GM21423 (cell line): ENCODE results near the gene NPAS3.

Source experiments
- ATAC-seq: cut with Tn5 transposase; IDR thresholded peaks from one replicate; pipeline ENCODE4 v1.9.1; 2021; ENCODE audit warnings: mild to moderate bottlenecking, moderate library complexity; ENCODE audit not compliant: unreplicated experiment

NPAS3 gene

DNA sequence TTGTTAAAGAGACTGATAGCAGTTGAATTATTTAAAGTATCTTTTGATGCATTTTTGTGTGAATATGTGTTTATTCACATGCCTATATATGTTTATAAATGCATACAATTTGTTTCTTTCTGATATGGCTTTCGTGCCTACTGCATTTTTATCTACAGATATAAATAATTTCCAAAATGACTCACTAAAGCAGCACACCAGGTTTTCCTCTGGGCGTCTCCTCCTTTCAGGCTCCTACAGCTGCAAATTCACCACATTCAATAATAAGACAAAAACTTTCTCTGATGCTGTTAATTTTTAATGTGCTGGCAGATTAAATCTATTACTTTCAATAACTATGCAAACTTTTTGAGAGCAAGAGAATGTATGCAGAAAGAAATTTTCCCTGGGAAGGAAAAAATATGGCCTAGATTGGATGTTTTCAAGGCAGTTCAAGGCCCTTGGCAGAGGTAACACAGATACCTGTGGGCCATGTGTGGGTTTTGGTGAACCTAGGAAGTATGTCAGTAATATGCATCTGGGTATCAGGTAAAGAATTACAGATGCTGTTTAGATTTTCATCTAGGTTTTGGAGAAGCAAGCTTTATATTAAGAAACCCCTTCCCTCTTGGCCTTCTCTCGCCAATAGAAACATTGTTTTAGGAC is 630.4 kb downstream of the NPAS3 start:
- no peak for ATAC-seq

DNA sequence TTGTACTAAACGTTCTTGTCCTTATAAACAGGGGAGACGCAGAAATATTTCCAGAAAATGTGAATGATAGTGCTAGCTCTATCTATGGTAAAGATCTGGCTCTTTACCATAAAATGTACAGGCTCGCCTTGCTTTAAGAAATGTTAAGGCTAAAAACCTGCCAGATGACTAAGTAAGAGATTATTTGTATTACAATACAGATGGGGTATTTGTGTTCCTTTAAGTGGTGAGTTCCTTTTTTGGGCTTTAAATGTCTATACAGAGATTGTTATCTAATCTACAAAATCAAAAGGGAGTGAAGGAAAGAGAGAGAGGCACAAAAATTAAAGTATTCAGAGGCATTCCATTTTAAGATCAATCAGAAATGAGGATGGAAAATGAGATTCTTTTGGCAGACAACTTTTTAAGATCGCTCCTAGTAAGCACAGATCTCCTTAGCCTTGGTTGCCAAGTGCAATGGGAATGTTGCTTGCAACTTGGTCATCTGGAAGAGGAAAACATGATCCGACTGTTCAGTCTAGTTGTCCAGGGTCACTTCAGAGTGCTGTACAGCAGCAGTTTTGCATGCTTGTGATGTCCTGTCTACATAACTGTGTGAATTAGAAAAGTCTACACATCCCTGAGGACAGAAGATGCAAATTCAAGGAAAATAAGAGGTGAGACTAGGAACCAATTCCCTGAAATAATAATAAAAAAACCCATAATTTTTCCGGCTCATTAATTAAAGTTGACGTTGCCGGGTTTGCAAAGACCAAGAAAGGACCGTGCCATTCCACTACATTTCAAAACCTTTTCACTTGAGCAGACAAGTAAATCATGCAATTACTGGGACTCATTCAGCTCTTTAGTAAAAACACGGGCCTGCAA is 631.4 kb downstream of the NPAS3 start:
- no peak for ATAC-seq

DNA sequence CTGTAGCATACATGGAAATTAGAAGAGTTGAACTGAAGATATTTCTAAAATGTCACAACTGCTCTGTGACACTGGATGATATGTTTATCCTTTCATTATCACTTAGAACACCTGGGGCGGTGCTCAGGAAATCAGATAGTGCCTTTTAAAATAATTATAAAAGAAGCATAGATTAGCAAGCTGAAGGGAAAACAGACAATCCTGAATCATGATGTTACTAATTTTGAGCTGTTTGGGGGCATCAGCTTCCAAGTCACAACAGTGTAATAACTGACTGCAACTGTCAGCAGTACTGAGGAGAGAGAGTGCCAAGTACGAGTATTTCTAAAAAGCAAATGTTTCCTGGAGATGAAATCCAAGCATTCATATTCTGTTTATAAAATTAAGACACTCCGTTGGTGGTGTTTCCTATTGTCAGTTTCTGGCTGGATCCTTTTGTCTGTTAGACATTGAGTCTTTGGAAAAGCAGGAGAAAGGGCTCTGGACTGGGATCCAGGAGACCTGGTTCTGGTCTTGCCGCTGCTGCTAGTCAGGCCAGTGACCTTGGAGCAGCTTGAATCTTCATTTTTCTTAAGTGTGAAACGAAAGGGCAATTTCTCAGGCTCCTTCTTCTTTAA is 632.1 kb downstream of the NPAS3 start:
- no peak for ATAC-seq

DNA sequence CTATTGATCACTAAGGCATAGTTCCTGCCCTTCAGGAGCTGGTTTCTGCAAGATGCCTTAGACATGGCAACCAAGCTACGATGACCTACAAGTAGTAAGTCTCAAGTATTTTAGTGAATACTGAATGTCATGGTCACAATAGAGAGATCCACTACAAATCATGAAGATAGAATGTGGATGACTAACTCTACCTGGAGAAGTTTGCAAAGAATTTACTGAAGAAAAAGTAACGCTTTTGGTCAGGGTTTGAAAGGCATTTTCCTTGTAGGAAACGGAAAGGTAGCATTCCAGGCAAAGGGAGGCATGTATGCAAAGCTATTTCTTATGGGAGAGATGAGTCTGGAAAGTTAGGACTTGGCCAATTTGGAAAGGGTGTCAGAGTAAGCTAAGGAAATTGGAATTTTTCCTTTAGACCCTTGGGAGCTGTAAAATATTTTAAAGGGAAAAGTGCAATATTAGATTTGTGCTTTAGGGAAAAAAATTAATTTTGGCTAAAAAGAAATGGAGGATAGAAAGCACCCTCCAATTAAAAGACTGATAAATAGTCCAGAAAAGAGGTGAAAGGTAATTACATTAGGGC is 634.7 kb downstream of the NPAS3 start:
- no peak for ATAC-seq

DNA sequence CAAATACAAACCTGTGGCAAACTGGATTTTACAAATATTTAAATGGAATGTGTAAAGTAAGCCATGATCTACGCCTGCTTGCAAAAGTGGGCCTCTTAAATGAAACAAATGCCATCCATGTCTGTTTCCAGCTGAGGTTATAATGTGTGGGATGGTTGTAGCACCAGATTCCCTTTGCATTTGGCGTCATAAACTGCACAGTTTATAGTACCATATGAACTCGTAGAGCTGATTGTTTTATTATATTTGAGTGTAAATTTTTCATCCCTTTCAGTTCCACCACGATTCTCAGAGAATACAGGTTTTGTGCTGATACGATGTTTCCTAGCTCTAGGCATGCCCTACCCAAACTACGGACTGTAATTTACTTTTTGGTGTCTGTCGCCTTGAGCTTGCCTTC is 637.3 kb downstream of the NPAS3 start:
- ATAC-seq = no peak

DNA sequence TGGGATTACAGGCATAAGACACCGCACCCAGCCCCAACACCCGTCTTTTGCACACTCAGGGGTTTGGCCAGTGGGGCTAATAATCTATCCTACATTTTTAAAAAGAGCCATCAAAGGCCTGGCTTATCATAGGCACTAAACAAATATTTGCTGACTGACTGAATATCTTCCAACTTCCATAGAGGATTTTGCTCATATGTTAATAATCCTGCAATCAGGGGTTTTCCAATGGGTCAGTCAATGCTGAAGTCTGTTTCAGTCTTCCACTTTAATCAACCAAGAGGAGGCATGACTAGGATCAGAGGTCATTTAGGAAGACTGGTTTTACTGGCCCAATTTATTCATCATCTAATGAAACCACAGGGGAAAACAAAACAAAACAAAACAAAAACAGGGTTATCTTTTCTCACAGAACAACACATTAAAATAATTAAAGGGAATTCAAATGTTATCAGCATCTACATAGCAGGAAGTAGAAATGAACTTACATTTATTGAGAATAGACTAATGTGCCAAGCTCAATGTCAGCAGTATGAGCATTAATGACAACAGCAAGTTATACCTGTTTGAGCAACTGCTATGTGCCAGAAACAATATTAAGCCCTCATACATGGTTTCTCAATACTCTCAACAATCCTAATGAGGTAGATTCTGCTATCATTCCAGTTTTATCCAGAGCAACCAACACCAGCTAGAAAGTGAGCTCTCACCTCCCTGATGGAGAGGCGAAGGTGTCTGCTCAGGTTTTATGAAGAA is 640.0 kb downstream of the NPAS3 start:
- no peak for ATAC-seq

DNA sequence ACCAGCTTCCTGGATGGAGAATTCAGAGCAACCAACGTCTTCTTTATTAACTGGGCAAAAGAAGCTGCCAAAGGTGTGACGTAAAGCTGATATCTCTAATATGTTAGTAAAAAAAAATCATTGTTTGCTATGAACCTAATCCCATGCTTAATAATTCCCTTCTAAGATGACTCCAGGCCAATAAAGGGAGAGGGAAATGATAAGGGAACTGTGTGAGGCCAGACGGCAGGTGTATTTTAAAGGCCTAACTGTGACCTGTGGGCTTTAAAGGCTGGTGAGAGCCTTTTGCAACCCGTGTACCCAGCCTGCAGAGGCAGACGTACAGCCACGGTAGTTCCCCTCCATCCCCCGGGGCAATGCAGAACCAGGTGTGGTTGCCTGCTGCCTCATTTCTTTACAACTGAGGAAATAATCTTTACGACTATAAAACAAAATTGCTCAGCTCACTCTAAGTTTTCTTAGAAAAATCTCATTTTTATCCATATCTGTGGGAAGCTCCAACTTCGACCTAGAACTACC is 641.6 kb downstream of the NPAS3 start:
- no peak for ATAC-seq

DNA sequence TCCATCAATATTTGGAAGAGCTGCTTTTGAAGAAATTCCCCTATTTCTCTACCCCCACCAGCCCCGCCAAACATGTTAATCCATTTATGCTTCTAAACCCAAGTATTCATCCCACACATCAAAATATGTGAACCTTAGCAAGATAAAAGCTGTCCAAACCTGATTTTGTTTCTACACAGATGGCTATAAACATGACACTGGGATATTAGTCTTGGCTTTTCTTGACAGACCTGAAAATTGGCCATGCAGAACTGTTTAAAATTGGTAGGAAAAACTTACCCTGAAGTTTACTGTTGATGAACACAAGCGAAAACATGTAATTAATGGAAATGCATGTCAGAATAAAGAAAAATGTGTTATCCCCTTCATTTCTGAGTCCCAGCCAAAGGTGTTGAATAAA is 642.2 kb downstream of the NPAS3 start:
- ATAC-seq = no peak

DNA sequence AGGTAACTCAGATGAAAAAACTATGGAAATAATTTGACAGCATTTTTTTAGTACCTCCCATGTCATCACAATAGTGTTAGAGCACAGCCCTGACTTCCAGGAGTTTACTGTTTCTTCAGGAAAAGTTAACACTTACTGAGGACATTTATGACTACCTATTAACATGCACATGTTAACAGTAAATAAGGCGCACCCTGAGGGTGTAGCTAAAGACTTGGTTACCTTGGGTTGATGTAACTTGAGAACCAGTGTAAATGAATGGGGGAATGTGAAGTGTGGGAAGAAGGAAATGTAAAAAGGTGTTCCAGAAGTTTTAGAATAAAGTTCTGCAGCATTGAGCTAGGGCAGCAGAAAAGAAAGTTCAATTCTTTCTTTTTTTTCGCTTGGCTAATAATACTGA is 646.0 kb downstream of the NPAS3 start:
- no peak for ATAC-seq

DNA sequence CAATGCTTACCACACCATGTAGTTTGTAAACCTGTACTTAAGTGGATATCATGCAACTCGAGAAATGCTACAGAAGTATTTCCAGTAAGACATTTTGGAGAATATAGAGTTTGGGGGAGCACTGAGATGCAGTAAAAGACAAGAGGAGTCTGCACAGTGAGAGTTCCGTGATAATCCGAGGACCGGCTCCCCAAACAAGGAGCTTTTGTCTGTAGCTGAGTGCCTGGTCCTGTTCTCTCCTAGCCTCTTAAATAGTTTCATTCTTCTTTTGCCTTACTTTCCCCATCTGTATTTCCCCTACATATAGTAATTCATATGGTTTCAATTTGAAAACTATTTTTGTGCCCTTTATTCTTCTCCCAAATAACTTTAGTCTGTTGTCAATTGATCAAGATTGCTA is 648.1 kb downstream of the NPAS3 start:
- no peak for ATAC-seq

DNA sequence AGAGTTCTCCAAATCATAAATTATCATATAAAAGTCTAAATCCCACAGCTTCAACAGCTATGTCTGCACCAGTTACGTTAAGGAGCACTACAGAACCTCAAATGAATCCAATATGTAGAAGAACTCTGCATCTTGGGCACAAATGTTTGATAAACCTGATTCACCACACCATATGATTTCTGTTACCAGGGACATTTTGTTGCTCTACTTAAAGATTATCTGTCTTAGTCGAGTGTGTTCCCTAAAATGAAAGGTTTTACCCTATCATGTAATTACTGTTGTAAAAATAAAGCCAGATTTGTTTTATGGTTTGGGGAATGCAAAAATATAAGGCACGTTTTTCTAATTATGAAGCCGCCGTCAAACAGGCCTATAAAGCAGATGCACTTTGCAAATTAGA is 649.1 kb downstream of the NPAS3 start:
- no peak for ATAC-seq

DNA sequence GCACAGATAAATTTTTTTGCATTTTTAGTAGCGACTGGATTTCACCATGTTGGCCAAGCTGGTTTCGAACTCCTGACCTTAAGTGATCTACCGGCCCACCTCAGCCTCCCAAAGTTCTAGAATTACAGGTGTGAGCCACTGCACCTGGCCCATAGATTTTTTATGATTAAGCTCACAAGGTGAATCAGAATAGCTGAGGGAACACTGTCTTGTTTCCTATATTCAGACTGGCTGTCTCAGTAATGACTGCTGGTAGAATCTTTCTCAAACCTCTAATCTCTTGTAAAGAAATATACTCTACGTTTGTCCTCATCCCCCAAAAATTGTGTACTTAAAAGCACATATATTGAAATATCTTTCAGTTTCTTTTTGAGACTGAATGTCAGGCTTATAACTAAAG is 650.1 kb downstream of the NPAS3 start:
- ATAC-seq = no peak

DNA sequence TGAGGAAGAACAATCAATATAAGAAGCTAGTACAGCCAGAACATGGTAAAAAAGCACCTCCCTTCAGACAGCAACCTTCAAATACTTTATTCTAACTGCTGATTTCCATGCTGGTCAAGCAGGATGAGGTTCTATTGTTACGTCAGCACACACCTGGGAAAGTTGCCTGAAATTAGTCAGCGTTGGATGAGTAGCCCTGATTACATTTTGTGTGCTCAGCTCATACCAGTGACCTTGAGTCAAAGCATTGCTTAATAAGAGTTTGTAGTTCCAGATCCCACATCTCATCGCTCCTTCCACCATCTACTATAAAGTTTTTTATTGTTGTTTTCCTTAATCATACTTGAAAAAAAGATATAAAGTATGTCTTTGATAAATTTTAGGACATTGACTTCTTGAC is 650.7 kb downstream of the NPAS3 start:
- no peak for ATAC-seq

DNA sequence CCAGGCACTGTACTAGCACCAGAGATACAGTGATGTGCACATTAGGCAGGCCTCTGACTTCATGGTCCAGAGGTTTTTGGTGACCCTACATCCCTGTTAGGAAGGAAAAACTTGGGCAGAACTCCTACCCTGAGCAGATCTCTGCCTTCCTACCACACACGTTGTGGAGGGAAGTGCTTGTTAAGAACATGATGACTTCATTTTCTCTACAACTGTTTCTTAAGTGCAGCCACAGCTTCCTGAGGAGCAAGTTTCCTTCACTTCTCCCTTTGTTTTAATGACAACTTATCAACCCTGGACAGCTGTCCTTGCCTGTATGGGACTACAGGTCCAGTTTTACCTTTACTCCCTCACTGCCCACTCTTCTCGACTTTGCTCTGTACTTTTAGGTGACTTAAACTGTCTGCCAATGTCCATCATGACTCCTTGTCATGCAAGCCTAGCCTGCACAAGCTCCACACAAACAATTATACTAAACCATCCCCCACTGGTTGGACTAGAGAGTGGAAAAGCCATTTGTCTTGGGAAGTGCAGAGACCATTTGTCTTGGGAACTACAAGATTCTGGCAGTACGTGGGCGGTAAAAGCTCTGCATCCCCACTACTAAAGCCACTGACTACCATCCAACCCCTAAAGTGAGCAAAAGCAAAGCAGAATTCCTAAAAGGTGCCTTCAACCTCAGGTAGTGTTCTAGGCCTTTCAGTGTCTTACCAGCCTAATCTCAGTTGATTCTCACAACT is 652.4 kb downstream of the NPAS3 start:
- no peak for ATAC-seq

DNA sequence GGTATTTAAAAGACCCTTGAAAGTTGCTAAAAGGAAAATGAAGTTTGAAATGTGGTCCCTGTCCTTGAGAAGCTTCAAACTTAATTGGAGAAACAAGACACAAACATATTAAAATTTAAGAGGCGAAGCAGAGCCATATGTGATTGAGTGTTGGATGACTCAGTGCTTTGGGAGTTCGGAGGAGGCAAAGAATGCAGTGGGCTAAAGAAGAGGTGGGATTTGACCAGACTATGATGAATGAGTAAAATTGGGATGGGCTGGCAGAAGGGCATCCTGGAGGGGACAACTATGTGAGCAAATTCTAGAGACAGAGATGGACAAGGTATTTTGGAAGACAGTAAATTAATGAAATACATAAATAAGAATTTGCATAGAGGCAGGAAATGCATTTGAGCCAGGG is 653.6 kb downstream of the NPAS3 start:
- ATAC-seq = no peak

DNA sequence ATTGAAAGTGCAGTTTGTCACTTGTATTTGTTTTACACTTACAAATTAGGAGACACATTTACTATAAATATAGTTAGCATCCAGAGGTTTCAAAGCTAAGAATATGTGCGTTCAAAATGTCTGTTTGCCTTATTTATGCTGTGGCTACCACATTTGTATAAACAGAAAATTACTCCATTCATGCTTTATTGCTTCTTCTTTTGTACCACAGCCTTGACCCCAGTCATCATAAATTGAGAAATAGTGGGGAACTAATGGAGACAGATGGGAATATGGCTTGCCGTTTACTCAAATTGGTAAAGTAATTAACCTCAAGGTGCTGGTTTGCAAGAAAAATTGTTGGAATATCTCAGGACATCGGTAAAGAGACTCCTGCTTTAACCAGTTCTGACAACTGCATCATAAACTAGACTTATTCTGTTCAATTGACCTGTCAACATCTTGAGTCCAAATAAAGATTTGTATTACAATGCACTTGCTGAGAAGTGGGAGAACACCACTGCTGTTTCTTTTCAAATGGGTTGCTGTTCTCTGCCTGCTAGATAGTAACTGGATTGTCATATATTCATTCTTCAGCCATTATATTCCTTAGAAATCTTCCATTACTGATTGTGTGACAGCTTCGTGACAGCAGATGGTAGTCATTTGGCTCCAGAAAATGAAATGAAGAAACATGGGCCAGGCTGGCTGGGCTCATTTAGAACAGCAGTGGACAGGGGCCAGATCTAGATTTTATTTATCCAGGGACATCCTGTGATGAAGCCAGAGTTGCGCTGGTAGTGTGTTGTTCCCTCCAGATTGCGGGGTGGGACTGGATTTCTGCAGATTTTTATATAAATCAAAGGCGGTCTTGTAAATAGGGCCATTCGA is 657.8 kb downstream of the NPAS3 start:
- no peak for ATAC-seq

DNA sequence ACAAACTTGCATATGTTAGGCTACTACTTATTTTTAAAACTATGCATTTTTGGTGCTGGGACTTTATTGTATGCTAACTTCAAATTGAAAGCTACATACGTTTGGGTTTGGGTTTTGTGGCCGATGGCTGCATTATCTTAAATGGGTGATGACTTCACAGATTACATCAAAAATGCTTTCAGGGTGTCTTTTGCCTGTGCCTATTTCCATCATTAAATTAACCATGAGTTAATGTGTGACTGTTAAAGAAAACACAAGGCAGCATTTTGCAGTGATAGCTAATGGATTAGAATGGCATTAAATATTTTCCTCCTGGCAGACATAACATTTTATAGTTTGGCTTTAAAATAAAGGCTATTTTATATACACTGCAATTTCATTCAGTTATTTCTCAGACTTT is 659.9 kb downstream of the NPAS3 start:
- no peak for ATAC-seq

DNA sequence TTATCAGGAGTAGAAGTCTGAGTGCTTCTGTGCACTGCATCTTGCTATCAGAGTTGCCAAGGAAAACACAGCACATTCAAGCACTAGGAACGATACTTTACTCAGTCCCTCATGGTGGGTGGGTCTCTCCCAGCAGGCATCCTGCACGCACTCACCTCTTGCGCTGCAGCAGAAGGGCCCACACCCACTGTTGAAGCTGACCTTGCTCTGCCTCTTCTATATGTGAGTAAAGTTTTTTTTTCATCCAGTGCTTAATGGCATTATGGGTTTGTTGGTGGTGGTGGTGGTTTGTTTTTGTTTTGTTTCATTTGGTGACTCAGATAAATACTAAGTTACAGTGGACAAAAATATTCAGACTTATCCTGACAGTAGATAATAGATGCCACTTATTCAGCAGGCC is 663.7 kb downstream of the NPAS3 start:
- ATAC-seq = no peak

DNA sequence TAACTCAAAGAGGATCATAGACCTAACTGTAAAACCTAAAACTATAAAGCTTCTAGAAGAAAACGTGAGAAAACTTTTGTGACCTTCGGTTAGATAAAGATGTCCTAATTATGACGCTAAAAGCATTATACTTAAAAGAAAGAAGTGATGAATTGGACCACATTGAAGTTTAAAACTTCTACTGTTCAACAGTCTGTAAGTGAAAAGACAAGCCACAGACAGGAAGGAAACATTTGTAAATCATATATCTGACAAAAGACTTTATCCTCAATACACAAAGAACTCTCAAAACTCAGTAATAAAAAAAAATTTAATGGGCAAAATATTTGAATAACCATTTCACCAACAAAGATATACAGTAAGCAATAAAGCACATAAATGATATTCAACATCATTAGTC is 667.9 kb downstream of the NPAS3 start:
- ATAC-seq = no peak
